ENCODE data around the gene FRS3.

- TF ChIP-seq POLR2A (IDR thresholded peaks at IDR 0.05; ENCODE audit: low read depth, low read length) (no peak), POLR2AphosphoS5 (IDR thresholded peaks at IDR 0.05; ENCODE audit: low read depth, low read length) (no peak), SPI1 (IDR thresholded peaks at IDR 0.05; ENCODE audit: low read depth, low read length) (no peak), TAF1 (IDR thresholded peaks at IDR 0.05; ENCODE audit: low read depth, low read length) (no peak), PAX5 (IDR thresholded peaks at IDR 0.05; ENCODE audit: insufficient read depth, low read length, severe bottlenecking) (no peak)
Measured at GRCh38 chr6:41814629-41815028, 34.9 kb upstream of the FRS3 start.

All from GM12891 (cell line).